Head of caudate nucleus (tissue), 42 donors: ENCODE results near the gene IFT80.

Experiments used
- DNase-seq, 42 donors: peaks; one replicate each; pipeline versions ENCODE4 v3.0.0 to v3.0.0-alpha.2; 2020 to 2021; ENCODE audit warnings: mixed read lengths in 7 of 42
- intact Hi-C: fragments of 100-400 bp; cut with DNase I; formaldehyde crosslinking; loops from one replicate; pipeline ENCODE4 v1.15.0; 2022

Gene IFT80

GRCh38 chr3:160402221-160403027 lies 3.4 kb upstream of the IFT80 start:
- intact Hi-C loops, result no loop called here
- DNase-seq, result no peak

- intact Hi-C loops, result no loop called here
- DNase-seq, result no peak
These were observed 2.5 kb upstream of the IFT80 start for GRCh38 chr3:160401291-160402095.

GRCh38 chr3:160400702-160401150 lies 1.7 kb upstream of the IFT80 start:
- DNase-seq, result peak in 8 of 42 donors; percentile 3 to 44 (median 10)
- intact Hi-C loops, result no loop called here

GRCh38 chr3:160400030-160400701 lies 1.1 kb upstream of the IFT80 start:
- peak in 33 of 42 donors; percentile 2 to 62 (median 20) for DNase-seq

GRCh38 chr3:160398820-160399124 lies 253 bp downstream of the IFT80 start:
- intact Hi-C loops, result loop anchor here (10.0 kb wide), 1 partner anchor 166 kb away; the partner anchor contains the start of gene KPNA4
- DNase-seq, result no peak

More at GRCh38 chr3:160400030-160400701, 1.1 kb upstream of the IFT80 start:
- intact Hi-C loops, result no loop called here

GRCh38 chr3:160395297-160395696 lies 3.7 kb downstream of the IFT80 start:
- intact Hi-C loops, result loop anchor here (10.0 kb wide), 1 partner anchor 170 kb away; the partner anchor contains the start of gene KPNA4
- no peak for DNase-seq

GRCh38 chr3:160394009-160394392 lies 5.0 kb downstream of the IFT80 start:
- intact Hi-C loops, result loop anchor here (10.0 kb wide), 1 partner anchor 171 kb away; the partner anchor contains the start of gene KPNA4
- no peak for DNase-seq

GRCh38 chr3:160393346-160394008 lies 5.5 kb downstream of the IFT80 start:
- intact Hi-C loops, result loop anchor here (10.0 kb wide), 1 partner anchor 171 kb away; the partner anchor contains the start of gene KPNA4
- DNase-seq, result no peak

- no peak for DNase-seq
- intact Hi-C loops, result loop anchor here (10.0 kb wide), 1 partner anchor 172 kb away; the partner anchor contains the start of gene KPNA4
These were observed 6.2 kb downstream of the IFT80 start for GRCh38 chr3:160392798-160393197.

GRCh38 chr3:160390565-160391138 lies 8.4 kb downstream of the IFT80 start:
- intact Hi-C loops, result loop anchor here (10.0 kb wide), 1 partner anchor 174 kb away; the partner anchor contains the start of gene KPNA4
- no peak for DNase-seq

- no peak for DNase-seq
- intact Hi-C loops, result no loop called here
These were observed 14.2 kb downstream of the IFT80 start for GRCh38 chr3:160384639-160385318.

GRCh38 chr3:160381470-160381869 lies 17.6 kb downstream of the IFT80 start:
- DNase-seq, result peak in 1 of 42 donors; percentile 17
- intact Hi-C loops, result no loop called here

GRCh38 chr3:160379628-160380214 lies 19.3 kb downstream of the IFT80 start:
- no peak for DNase-seq
- intact Hi-C loops, result no loop called here

GRCh38 chr3:160378331-160379109 lies 20.5 kb downstream of the IFT80 start:
- intact Hi-C loops, result no loop called here
- DNase-seq, result no peak

- no peak for DNase-seq
- intact Hi-C loops, result no loop called here
These were observed 22.3 kb downstream of the IFT80 start for GRCh38 chr3:160376681-160377080.

- intact Hi-C loops, result no loop called here
- DNase-seq, result no peak
These were observed 24.1 kb downstream of the IFT80 start for GRCh38 chr3:160374925-160375324.

GRCh38 chr3:160374472-160374871 lies 24.6 kb downstream of the IFT80 start:
- no peak for DNase-seq
- intact Hi-C loops, result no loop called here
